OCI-LY1 (cell line): ENCODE measurements around the gene TMEM175.

Experiments
- EZH2 ChIP-seq: fragments of 200-600 bp; sonication (generic), shearing (Covaris generic); IDR thresholded peaks from 2 replicates; pipeline ENCODE4 v1.8.0; 2017; ENCODE audit warnings: borderline replicate concordance, mixed run types, mild to moderate bottlenecking, antibody characterized with exemption, low read length, moderate library complexity, mixed read lengths
- TF ChIP-seq, protein P1 (sequence below): fragments of 200-600 bp; sonication (generic), shearing (Covaris generic); IDR thresholded peaks from 2 replicates; pipeline ENCODE4 v1.5.1; 2017; ENCODE audit warnings: mild to moderate bottlenecking, antibody characterized with exemption, low read length, moderate library complexity, mixed read lengths

DNA sequence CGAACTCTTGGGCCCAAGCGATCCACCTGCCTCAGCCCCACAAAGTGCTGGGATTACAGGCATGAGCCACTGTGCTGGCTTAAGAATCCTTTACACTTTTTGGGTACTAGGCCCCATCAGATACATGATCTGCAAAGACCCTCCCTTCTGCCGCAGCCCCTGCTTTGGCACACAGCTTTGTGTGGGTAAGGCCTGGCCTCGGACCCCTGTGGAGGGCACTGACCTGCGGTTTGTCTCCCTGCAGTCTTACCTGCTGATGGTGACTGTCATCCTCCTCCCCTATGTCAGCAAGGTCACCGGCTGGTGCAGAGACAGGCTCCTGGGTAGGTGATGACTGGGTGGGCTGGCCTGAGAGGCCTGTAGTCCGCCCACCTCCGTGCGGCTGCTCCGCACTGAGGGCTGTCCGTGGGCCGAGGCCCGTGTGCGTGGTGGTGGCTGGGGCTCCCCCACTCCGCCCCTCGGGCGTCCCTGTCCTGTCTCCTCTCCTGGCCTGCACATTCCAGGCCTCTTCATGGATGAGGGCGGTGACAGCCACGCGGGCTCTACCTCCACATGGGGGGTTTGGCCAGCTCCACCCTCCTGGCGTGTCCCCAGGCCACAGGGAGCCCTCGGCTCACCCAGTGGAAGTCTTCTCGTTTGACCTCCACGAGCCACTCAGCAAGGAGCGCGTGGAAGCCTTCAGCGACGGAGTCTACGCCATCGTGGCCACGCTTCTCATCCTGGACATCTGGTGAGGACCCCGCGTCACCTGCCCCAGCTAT is 23.1 kb downstream of the TMEM175 start:
- TF ChIP-seq, protein P1, sequence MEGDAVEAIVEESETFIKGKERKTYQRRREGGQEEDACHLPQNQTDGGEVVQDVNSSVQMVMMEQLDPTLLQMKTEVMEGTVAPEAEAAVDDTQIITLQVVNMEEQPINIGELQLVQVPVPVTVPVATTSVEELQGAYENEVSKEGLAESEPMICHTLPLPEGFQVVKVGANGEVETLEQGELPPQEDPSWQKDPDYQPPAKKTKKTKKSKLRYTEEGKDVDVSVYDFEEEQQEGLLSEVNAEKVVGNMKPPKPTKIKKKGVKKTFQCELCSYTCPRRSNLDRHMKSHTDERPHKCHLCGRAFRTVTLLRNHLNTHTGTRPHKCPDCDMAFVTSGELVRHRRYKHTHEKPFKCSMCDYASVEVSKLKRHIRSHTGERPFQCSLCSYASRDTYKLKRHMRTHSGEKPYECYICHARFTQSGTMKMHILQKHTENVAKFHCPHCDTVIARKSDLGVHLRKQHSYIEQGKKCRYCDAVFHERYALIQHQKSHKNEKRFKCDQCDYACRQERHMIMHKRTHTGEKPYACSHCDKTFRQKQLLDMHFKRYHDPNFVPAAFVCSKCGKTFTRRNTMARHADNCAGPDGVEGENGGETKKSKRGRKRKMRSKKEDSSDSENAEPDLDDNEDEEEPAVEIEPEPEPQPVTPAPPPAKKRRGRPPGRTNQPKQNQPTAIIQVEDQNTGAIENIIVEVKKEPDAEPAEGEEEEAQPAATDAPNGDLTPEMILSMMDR = no peak
- TF ChIP-seq EZH2 = no peak
